Common myeloid progenitor, CD34-positive (primary cell): ENCODE measurements around the gene ECEL1.

Source experiments
- CTCF ChIA-PET: fragments of 350-600 bp; sonication (Branson Sonifier 250); formaldehyde crosslinking; loops from one replicate; lab custom pipeline; 2021; ENCODE audit warnings: antibody characterized with exemption; lab: Charles Lee
- POLR2A ChIA-PET: fragments of 350-600 bp; sonication (Branson Sonifier 250); formaldehyde crosslinking; loops from one replicate; lab custom pipeline; 2021; ENCODE audit warnings: antibody characterized with exemption; lab: Charles Lee
- DNase-seq, 3 donors: peaks; one replicate each; pipeline versions ENCODE4 v3.0.0 to v3.0.0-alpha.2; 2013
- H3K27ac ChIP-seq, 2 experiments: 1 replicate in 1 of 2; 2 replicates in 1 of 2; pipeline ENCODE4 v1.7.0; 2013; ENCODE audit warnings: inconsistent platforms in 2 of 2, low read length in 2 of 2, mild to moderate bottlenecking in 2 of 2, low read depth in 1 of 2, moderate library complexity in 1 of 2; ENCODE audit not compliant: severe bottlenecking in 2 of 2, insufficient read depth in 1 of 2, poor library complexity in 1 of 2
- H3K27me3 ChIP-seq, 5 experiments: replicated peaks in 2 of 5; 1 replicate in 3 of 5; 2 replicates in 2 of 5; pipeline versions ENCODE4 v1.6.1 to v1.7.0; 2013; ENCODE audit warnings: low read length in 4 of 5, mild to moderate bottlenecking in 2 of 5, moderate library complexity in 2 of 5, inconsistent platforms in 1 of 5; ENCODE audit not compliant: insufficient read depth in 5 of 5, control insufficient read depth in 4 of 5
- H3K36me3 ChIP-seq, 4 experiments: 1 replicate in 2 of 4; 2 replicates in 2 of 4; pipeline versions ENCODE4 v1.6.1 to v1.7.0; 2013; ENCODE audit warnings: low read length in 3 of 4, control low read depth in 1 of 4, mild to moderate bottlenecking in 1 of 4; ENCODE audit not compliant: control insufficient read depth in 4 of 4, insufficient read depth in 4 of 4
- H3K4me1 ChIP-seq, 4 experiments: 1 replicate in 3 of 4; 2 replicates in 1 of 4; pipeline versions ENCODE4 v1.6.1 to v1.7.1; 2013; ENCODE audit warnings: low read length in 3 of 4, mild to moderate bottlenecking in 3 of 4, control low read depth in 1 of 4, inconsistent platforms in 1 of 4, moderate library complexity in 1 of 4; ENCODE audit not compliant: control insufficient read depth in 4 of 4, insufficient read depth in 4 of 4; ENCODE audit errors: control extremely low read depth in 1 of 4
- H3K4me3 ChIP-seq, 7 experiments: 1 replicate in 4 of 7; 2 replicates in 3 of 7; pipeline versions ENCODE4 v1.5.1 to v1.7.0; 2013; ENCODE audit warnings: mild to moderate bottlenecking in 7 of 7, low read length in 6 of 7, moderate library complexity in 6 of 7, inconsistent platforms in 2 of 7, low read depth in 2 of 7, control low read depth in 1 of 7; ENCODE audit not compliant: insufficient read depth in 4 of 7, control insufficient read depth in 1 of 7; ENCODE audit errors: extremely low read depth in 1 of 7
- H3K9me3 ChIP-seq, 5 experiments: 1 replicate in 4 of 5; 2 replicates in 1 of 5; pipeline versions ENCODE4 v1.6.1 to v1.7.1; 2013; ENCODE audit warnings: low read length in 4 of 5, mild to moderate bottlenecking in 2 of 5, inconsistent platforms in 1 of 5, low read depth in 1 of 5, moderate library complexity in 1 of 5; ENCODE audit not compliant: control insufficient read depth in 4 of 5, insufficient read depth in 2 of 5; ENCODE audit errors: control extremely low read depth in 1 of 5
- WGBS: methylation state at CpG from one replicate; pipeline ENCODE4 v1.1.5; 2013; ENCODE audit not compliant: insufficient coverage; 5-methylcytosine and 5-hydroxymethylcytosine counted together

Gene ECEL1

GRCh38 chr2:232521959-232522622, 34.5 kb upstream of the ECEL1 start:
- DNase-seq = peak in 2 of 3 donors; percentile 54 to 56
- Histone ChIP-seq H3K4me3 (peak overlapping the region in 5 of 7 experiments; percentile 10 to 54 (median 22)), H3K9me3 (no peaks in the 10 kb centered on the region), H3K27ac (no peak overlapping the region), H3K4me1 (peaks cover 0 to 30% (median 18%) of the 10 kb centered on the region in 4 experiments), H3K36me3 (no peaks in the 10 kb centered on the region), H3K27me3 (peaks cover 0 to 71% (median 16%) of the 10 kb centered on the region in 5 experiments)
- 6% methylated on average over 53 of the region's 66 CpGs for WGBS
- ChIA-PET CTCF (interaction anchor here (1.0 to 6.4 kb wide), 5 partner anchors 10 to 75 kb away, joined by 3 to 29 read pairs (median 5); partner anchors contain the start of genes EIF4E2 and TIGD1), POLR2A (interaction anchor here (0.6 kb wide), 1 partner anchor 92 kb away, joined by 3 read pairs; no protein-coding TSS in a partner anchor)

GRCh38 chr2:232521098-232521497, 33.5 kb upstream of the ECEL1 start:
- no peaks in the 10 kb centered on the region for H3K36me3 ChIP-seq
- no peak for DNase-seq
- CTCF ChIA-PET = interaction anchor here (1.2 to 6.4 kb wide), 4 partner anchors 44 to 80 kb away, joined by 3 to 29 read pairs (median 8); no protein-coding TSS in a partner anchor
- H3K27me3 ChIP-seq = peaks cover 0 to 64% (median 19%) of the 10 kb centered on the region in 5 experiments
- WGBS = 95% methylated on average over 14 of the region's 14 CpGs
- no peak overlapping the region for H3K4me3 ChIP-seq
- peaks cover 0 to 30% (median 18%) of the 10 kb centered on the region in 4 experiments for H3K4me1 ChIP-seq
- no peak overlapping the region for H3K27ac ChIP-seq
- POLR2A ChIA-PET = no interaction called here
- H3K9me3 ChIP-seq = no peaks in the 10 kb centered on the region

GRCh38 chr2:232520489-232520888, 32.9 kb upstream of the ECEL1 start:
- Histone ChIP-seq H3K27ac (no peak overlapping the region), H3K36me3 (no peaks in the 10 kb centered on the region), H3K27me3 (peaks cover 0 to 62% (median 19%) of the 10 kb centered on the region in 5 experiments), H3K4me3 (no peak overlapping the region), H3K4me1 (peaks cover 0 to 30% (median 18%) of the 10 kb centered on the region in 4 experiments), H3K9me3 (no peaks in the 10 kb centered on the region)
- DNase-seq = no peak
- ChIA-PET POLR2A (no interaction called here), CTCF (interaction anchor here (1.2 to 6.4 kb wide), 6 partner anchors 44 to 620 kb away, joined by 3 to 29 read pairs (median 4); no protein-coding TSS in a partner anchor)
- 87% methylated on average over 8 of the region's 15 CpGs for WGBS

DNA sequence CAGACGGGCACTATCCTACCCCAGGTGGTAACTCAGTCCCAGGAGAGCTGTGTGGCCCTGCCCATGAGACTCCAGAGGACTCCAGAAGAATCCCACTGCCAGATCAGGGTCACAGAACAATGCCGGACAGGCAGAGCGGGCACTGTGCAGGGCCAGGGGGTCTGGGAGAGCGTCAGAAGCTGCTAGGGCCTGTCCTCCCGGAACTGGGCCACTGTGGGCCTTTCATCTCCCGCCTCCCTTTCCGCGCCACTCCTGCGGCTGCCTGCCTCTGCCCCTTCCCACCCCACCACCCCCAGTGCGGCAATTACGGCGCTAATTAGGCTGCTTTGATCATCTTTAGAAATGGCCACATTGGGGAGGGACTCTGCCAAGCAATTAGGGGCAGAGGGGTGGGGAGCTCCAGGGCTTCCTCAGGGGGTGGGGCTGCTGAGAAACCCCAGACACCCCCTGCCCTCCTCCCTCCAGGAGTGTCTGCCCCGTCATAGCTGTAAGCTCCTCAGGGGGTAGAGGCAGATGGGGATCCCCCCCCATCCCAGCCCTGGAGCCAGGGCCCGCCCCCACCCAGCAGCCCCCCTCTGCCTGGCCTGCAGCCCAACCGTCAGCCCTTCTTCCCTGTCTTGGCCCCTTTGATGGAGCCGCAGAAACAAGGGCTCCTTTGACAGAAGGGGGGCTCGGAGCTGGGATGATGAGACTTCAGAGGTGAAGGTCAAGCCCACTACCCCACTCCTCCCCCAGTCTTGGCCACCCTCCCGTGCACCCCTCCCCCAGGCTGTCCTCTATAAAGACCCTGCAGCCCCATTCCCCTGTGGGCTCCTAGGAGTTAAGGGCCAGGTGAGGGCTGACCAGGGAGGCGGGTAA, 32.2 kb upstream of the ECEL1 start, which contains the start of gene PRSS56:
PRSS56 (plus strand) TSS at position 808 of the 858 bp plus-strand sequence. CDS start 211 bp downstream, outside the sequence.
- H3K36me3 ChIP-seq = no peaks in the 10 kb centered on the region
- ChIA-PET CTCF (interaction anchor here (1.2 to 6.4 kb wide), 6 partner anchors 59 to 619 kb away, joined by 3 to 29 read pairs (median 4); no protein-coding TSS in a partner anchor), POLR2A (no interaction called here)
- no peak for DNase-seq
- no peak within 1 kb of the TSS for H3K4me3 ChIP-seq
- WGBS = 64% methylated on average over 7 of the region's 19 CpGs
- peaks cover 0 to 57% (median 19%) of the 10 kb centered on the region in 5 experiments for H3K27me3 ChIP-seq
- H3K9me3 ChIP-seq = no peaks in the 10 kb centered on the region
- peaks cover 0 to 30% (median 18%) of the 10 kb centered on the region in 4 experiments for H3K4me1 ChIP-seq
- H3K27ac ChIP-seq = no peak within 1 kb of the TSS

DNA sequence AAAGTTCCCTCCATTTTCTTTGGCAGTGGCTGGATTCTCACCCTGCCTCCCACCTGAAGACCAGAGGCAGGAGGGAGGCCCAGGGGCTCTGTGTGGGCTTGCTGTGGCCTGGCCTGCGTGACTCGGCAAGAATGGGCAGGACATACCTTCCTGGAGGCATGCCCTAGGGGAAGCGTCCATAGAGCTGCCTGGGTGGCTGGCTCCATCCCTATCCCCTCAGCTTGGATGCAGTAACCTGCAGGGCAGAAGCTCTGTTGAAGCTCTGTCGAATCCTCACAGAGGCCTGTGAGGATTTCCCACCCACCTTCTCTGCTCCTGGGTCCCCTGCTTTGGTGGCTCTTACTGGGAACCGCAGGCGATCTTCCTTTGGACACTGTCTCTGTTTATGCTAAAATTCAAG, 31.2 kb upstream of the ECEL1 start:
- Histone ChIP-seq H3K4me3 (no peak overlapping the region), H3K4me1 (peaks cover 0 to 21% (median 12%) of the 10 kb centered on the region in 4 experiments), H3K27ac (no peak overlapping the region), H3K27me3 (peaks cover 0 to 47% (median 16%) of the 10 kb centered on the region in 5 experiments), H3K9me3 (no peaks in the 10 kb centered on the region), H3K36me3 (no peaks in the 10 kb centered on the region)
- POLR2A ChIA-PET = no interaction called here
- CTCF ChIA-PET = interaction anchor here (1.4 to 6.4 kb wide), 3 partner anchors 72 to 619 kb away, joined by 3 to 29 read pairs (median 4); no protein-coding TSS in a partner anchor
- WGBS = 83% methylated on average over 5 of the region's 6 CpGs
- DNase-seq = no peak

DNA sequence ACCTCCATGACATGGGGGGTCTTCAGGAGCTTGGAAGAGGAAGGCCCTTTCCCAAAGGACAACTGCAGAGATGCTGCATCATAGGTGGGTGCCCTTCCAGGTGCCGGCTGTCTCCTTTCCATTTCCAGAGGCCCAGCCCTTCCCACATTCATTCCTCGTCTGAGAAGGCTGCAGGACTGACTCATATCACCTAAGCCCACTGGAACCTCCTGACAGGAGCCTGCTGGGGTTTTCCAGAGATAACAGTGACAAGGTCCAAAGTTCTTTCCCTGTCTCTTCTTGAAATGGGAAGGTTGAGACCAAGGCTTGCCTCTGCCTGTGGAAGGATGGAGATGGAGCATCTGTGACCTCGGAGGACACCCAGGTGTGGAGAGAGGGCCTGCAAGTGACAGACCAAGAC, 28.9 kb upstream of the ECEL1 start:
- ChIA-PET CTCF (interaction anchor here (0.8 to 1.3 kb wide), 2 partner anchors 10 to 62 kb away, joined by 3 read pairs; partner anchors contain the start of gene CHRND), POLR2A (no interaction called here)
- DNase-seq = no peak
- H3K36me3 ChIP-seq = no peaks in the 10 kb centered on the region
- 100% methylated on average over 3 of the region's 3 CpGs for WGBS
- no peaks in the 10 kb centered on the region for H3K9me3 ChIP-seq
- peaks cover 0 to 26% (median 9%) of the 10 kb centered on the region in 5 experiments for H3K27me3 ChIP-seq
- H3K27ac ChIP-seq = no peak overlapping the region
- peaks cover 0 to under 1% (median 0%) of the 10 kb centered on the region in 4 experiments for H3K4me1 ChIP-seq
- H3K4me3 ChIP-seq = no peak overlapping the region
